Measurements from ENCODE around the gene ISG20L2. TPM values are rescaled to one million over a fixed set of nuclear protein-coding genes. Genes with fewer than 3 reads are reported as not detected.

The ISG20L2 gene
- total RNA-seq, 1 donor from 2014 or later, result 33.4 TPM

DNA sequence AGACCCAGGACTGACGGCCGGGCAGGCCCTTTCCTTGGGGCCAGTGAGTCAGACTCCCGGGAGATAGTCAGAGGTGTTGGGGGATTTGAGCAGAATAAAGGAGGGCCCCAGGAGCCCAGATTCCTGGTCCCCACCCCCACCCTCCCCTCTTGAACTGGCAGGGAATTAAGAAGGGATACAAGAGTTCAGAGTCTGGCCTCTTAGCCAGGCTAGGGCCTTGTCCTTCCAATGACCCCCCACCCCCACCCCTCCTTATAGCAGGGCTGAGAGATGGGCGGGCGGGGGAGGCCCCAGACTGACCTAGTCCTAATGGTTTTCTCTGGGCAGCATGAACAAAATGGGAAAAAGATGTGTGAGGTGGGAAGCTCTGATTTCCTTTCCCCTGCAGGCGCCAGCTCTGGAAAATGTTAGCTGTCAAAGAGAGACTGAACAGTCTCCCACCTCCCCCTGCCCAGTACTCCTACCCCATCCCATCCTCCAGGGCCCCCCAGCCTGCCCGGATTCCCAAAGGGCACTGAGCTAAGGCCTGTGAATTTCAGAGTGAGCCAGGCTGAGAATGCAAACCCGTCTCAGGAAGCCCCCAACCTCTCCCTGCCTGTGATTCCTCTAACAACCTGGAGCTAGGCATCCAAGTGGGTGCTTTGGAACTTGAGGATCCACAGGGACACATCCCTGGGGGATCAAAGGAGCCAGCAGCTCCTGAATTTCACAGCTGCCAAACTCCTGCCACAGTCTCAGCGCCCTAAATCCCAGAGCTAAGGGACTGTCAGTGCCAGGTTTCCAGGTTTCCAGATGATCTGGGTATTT lies 17.4 kb downstream of the ISG20L2 start:
- peaks cover 19% of the 10 kb centered on the region for H3K36me3 Mint-ChIP-seq (ENCODE audit: low read depth, unreplicated experiment)
- no peaks in the 10 kb centered on the region for H3K9me3 Mint-ChIP-seq (ENCODE audit: unreplicated experiment)
- H3K4me1 Mint-ChIP-seq (ENCODE audit: unreplicated experiment), result peaks cover 19% of the 10 kb centered on the region
- H3K4me3 Mint-ChIP-seq (ENCODE audit: unreplicated experiment), result no peak overlapping the region
- H3K27ac Mint-ChIP-seq (ENCODE audit: unreplicated experiment), result no peak overlapping the region
- DNase-seq (ENCODE audit: low spot score), result no peak
- TF ChIP-seq, protein P1, sequence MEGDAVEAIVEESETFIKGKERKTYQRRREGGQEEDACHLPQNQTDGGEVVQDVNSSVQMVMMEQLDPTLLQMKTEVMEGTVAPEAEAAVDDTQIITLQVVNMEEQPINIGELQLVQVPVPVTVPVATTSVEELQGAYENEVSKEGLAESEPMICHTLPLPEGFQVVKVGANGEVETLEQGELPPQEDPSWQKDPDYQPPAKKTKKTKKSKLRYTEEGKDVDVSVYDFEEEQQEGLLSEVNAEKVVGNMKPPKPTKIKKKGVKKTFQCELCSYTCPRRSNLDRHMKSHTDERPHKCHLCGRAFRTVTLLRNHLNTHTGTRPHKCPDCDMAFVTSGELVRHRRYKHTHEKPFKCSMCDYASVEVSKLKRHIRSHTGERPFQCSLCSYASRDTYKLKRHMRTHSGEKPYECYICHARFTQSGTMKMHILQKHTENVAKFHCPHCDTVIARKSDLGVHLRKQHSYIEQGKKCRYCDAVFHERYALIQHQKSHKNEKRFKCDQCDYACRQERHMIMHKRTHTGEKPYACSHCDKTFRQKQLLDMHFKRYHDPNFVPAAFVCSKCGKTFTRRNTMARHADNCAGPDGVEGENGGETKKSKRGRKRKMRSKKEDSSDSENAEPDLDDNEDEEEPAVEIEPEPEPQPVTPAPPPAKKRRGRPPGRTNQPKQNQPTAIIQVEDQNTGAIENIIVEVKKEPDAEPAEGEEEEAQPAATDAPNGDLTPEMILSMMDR (IDR thresholded peaks at IDR 0.05; ENCODE audit: unreplicated experiment), result no peak
- peaks cover 10% of the 10 kb centered on the region for H3K27me3 Mint-ChIP-seq (ENCODE audit: unreplicated experiment)

- TF ChIP-seq, protein P1 (IDR thresholded peaks at IDR 0.05; ENCODE audit: unreplicated experiment), result no peak
- Mint-ChIP-seq H3K27ac (ENCODE audit: unreplicated experiment) (no peak overlapping the region), H3K27me3 (ENCODE audit: unreplicated experiment) (peaks cover 9% of the 10 kb centered on the region)
Observed at GRCh38 chr1:156709757-156710489, 18.6 kb downstream of the ISG20L2 start.

GRCh38 chr1:156709031-156709430 lies 19.5 kb downstream of the ISG20L2 start:
- Mint-ChIP-seq H3K36me3 (ENCODE audit: low read depth, unreplicated experiment) (peaks cover 4% of the 10 kb centered on the region), H3K9me3 (ENCODE audit: unreplicated experiment) (no peaks in the 10 kb centered on the region), H3K4me3 (ENCODE audit: unreplicated experiment) (no peak overlapping the region), H3K4me1 (ENCODE audit: unreplicated experiment) (peaks cover 17% of the 10 kb centered on the region), H3K27me3 (ENCODE audit: unreplicated experiment) (peaks cover 11% of the 10 kb centered on the region), H3K27ac (ENCODE audit: unreplicated experiment) (no peak overlapping the region)
- TF ChIP-seq, protein P1 (IDR thresholded peaks at IDR 0.05; ENCODE audit: unreplicated experiment), result no peak
- DNase-seq (ENCODE audit: low spot score), result no peak

More at GRCh38 chr1:156709757-156710489, 18.6 kb downstream of the ISG20L2 start:
- DNase-seq (ENCODE audit: low spot score), result no peak
- H3K4me3 Mint-ChIP-seq (ENCODE audit: unreplicated experiment), result no peak overlapping the region
- H3K9me3 Mint-ChIP-seq (ENCODE audit: unreplicated experiment), result no peaks in the 10 kb centered on the region
- H3K36me3 Mint-ChIP-seq (ENCODE audit: low read depth, unreplicated experiment), result peaks cover 7% of the 10 kb centered on the region
- peaks cover 14% of the 10 kb centered on the region for H3K4me1 Mint-ChIP-seq (ENCODE audit: unreplicated experiment)

DNA sequence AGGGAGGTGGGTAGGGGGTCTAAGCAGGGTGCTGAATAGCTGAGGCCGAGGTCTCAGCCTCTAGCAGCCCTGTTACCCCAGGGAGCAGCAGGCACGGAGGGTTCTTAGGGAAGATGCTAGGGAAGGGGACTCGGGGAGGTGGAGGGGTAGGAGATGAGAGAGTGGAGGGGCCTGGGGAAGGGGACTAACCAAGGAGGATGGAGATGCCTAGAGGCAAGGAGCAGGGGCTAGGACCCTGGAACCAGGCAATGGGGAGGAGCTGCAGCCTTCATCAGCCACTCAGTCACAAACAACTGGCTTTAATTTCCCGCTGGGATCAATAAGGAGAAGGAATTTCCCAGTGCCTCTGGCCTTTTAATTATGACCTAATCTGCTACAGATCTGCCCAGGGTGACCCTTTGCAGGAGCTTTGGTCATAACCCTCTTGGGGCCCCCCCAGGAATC lies 20.3 kb downstream of the ISG20L2 start:
- peaks cover 17% of the 10 kb centered on the region for H3K4me1 Mint-ChIP-seq (ENCODE audit: unreplicated experiment)
- no peak for DNase-seq (ENCODE audit: low spot score)
- no peak overlapping the region for H3K27ac Mint-ChIP-seq (ENCODE audit: unreplicated experiment)
- TF ChIP-seq, protein P1 (IDR thresholded peaks at IDR 0.05; ENCODE audit: unreplicated experiment), result no peak
- H3K36me3 Mint-ChIP-seq (ENCODE audit: low read depth, unreplicated experiment), result peaks cover 4% of the 10 kb centered on the region
- H3K9me3 Mint-ChIP-seq (ENCODE audit: unreplicated experiment), result no peaks in the 10 kb centered on the region
- no peak overlapping the region for H3K4me3 Mint-ChIP-seq (ENCODE audit: unreplicated experiment)
- H3K27me3 Mint-ChIP-seq (ENCODE audit: unreplicated experiment), result peaks cover 11% of the 10 kb centered on the region

Data from endothelial cell (in vitro differentiated cells).